Measurements from ENCODE around the gene CLDN1.

DNA sequence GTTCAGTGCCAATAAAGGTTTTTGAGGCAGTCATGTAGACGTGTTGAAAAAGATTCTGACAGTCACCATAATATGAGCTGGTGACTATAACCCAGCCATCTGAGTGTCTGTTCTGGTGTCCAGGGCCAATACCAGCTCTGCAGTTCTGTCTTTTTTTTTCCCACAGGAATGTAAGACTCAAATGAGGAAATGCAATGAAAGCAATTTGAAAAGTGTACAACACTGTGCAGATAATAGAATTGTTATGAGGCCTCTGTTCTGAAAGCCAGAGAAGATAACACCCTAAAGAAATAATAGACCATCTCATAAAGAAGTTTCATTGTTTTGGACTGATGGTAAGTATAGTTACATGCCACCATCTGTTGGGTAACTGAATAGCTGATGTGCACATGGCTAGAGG lies 57.1 kb downstream of the CLDN1 start:
- TF ChIP-seq, protein P1, sequence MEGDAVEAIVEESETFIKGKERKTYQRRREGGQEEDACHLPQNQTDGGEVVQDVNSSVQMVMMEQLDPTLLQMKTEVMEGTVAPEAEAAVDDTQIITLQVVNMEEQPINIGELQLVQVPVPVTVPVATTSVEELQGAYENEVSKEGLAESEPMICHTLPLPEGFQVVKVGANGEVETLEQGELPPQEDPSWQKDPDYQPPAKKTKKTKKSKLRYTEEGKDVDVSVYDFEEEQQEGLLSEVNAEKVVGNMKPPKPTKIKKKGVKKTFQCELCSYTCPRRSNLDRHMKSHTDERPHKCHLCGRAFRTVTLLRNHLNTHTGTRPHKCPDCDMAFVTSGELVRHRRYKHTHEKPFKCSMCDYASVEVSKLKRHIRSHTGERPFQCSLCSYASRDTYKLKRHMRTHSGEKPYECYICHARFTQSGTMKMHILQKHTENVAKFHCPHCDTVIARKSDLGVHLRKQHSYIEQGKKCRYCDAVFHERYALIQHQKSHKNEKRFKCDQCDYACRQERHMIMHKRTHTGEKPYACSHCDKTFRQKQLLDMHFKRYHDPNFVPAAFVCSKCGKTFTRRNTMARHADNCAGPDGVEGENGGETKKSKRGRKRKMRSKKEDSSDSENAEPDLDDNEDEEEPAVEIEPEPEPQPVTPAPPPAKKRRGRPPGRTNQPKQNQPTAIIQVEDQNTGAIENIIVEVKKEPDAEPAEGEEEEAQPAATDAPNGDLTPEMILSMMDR (IDR thresholded peaks at IDR 0.05) = no peak
- no peak for TF ChIP-seq POLR2AphosphoS5 (IDR thresholded peaks at IDR 0.05)
- no peak for TF ChIP-seq POLR2A (IDR thresholded peaks at IDR 0.05; ENCODE audit: low read depth)
- TF ChIP-seq EP300 (IDR thresholded peaks at IDR 0.05) = no peak

All from esophagus muscularis mucosa (tissue), 4 donors.